Neural cell (in vitro differentiated cells): Measurements from ENCODE around the gene TMEM107. TPM values are rescaled to one million over a fixed set of nuclear protein-coding genes. Genes with fewer than 3 reads are reported as not detected.

ENCODE experiments used
- H2AFZ ChIP-seq: fragments of 200-600, 300-800 bp; sonication (generic), shearing (Covaris generic); 2 replicates; pipeline ENCODE4 v1.6.0; 2014; ENCODE audit warnings: low read depth, mild to moderate bottlenecking, antibody characterized with exemption, low read length, moderate library complexity
- H3F3A ChIP-seq: fragments of 200-600 bp; shearing (Covaris generic); 2 replicates; pipeline ENCODE4 v1.6.1; 2016; ENCODE audit warnings: mild to moderate bottlenecking, moderate library complexity, mixed read lengths, antibody characterized with exemption, low read length; ENCODE audit not compliant: insufficient read depth, poor library complexity, severe bottlenecking
- H3K27ac ChIP-seq: fragments of 200-600, 300-800 bp; sonication (generic), shearing (Covaris generic); 2 replicates; pipeline ENCODE4 v1.5.1; 2014; ENCODE audit warnings: mild to moderate bottlenecking, low read length, moderate library complexity
- H3K27me3 ChIP-seq: fragments of 300-800, 200-600 bp; sonication (generic), shearing (Covaris generic); 2 replicates; pipeline ENCODE4 v1.6.0; 2014; ENCODE audit warnings: mild to moderate bottlenecking, low read depth, low read length, moderate library complexity; ENCODE audit not compliant: insufficient read depth
- H3K36me3 ChIP-seq: fragments of 300-800, 200-600 bp; sonication (generic), shearing (Covaris generic); 2 replicates; pipeline ENCODE4 v1.5.1; 2014; ENCODE audit warnings: mild to moderate bottlenecking, antibody characterized with exemption, low read length, moderate library complexity; ENCODE audit not compliant: insufficient read depth
- H3K4me2 ChIP-seq: fragments of 300-800, 200-600 bp; sonication (generic), shearing (Covaris generic); 2 replicates; pipeline ENCODE4 v1.6.0; 2014; ENCODE audit warnings: mild to moderate bottlenecking, low read length
- H3K4me3 ChIP-seq: fragments of 300-800, 200-600 bp; sonication (generic), shearing (Covaris generic); 2 replicates; pipeline ENCODE4 v1.5.1; 2014; ENCODE audit warnings: mild to moderate bottlenecking, low read length, moderate library complexity
- H3K79me2 ChIP-seq: fragments of 200-600 bp; shearing (Covaris generic); replicated peaks from 2 replicates; pipeline ENCODE4 v1.6.0; 2014; ENCODE audit warnings: mild to moderate bottlenecking, low read length, moderate library complexity; ENCODE audit not compliant: insufficient read depth
- H3K9ac ChIP-seq: fragments of 300-800, 200-600 bp; sonication (generic), shearing (Covaris generic); 2 replicates; pipeline ENCODE4 v1.6.1; 2016; ENCODE audit warnings: mild to moderate bottlenecking, low read length, mixed read lengths
- H3K9me2 ChIP-seq: fragments of 200-600 bp; shearing (Covaris generic); 2 replicates; pipeline ENCODE4 v1.6.1; 2016; ENCODE audit warnings: mild to moderate bottlenecking, low read length, mixed read lengths; ENCODE audit not compliant: insufficient read depth
- H3K9me3 ChIP-seq: fragments of 200-600, 300-800 bp; sonication (generic), shearing (Covaris generic); 2 replicates; pipeline ENCODE4 v1.6.1; 2016; ENCODE audit warnings: mild to moderate bottlenecking, mixed run types, low read length, moderate library complexity, mixed read lengths
- H4K20me1 ChIP-seq: fragments of 200-600 bp; shearing (Covaris generic); 2 replicates; pipeline ENCODE4 v1.6.1; 2016; ENCODE audit warnings: mild to moderate bottlenecking, mixed run types; ENCODE audit not compliant: insufficient read depth
- CTCF ChIP-seq: fragments of 450-650 bp; IDR thresholded peaks from 2 replicates; pipeline ENCODE4 v1.5.1; 2014; ENCODE audit warnings: antibody characterized with exemption, mild to moderate bottlenecking, moderate library complexity; ENCODE audit not compliant: poor library complexity, severe bottlenecking
- EP300 ChIP-seq: fragments of 450-650 bp; conservative IDR thresholded peaks from 2 replicates; pipeline ENCODE4 v1.6.1; 2014; ENCODE audit warnings: antibody characterized with exemption, mild to moderate bottlenecking, moderate library complexity; ENCODE audit not compliant: poor library complexity, severe bottlenecking
- EZH2 ChIP-seq: fragments of 200-600, 300-800 bp; shearing (Covaris generic), sonication (generic); IDR thresholded peaks from 2 replicates; pipeline ENCODE4 v1.6.1; 2014; ENCODE audit warnings: antibody characterized with exemption, low read length, borderline replicate concordance, mild to moderate bottlenecking; ENCODE audit not compliant: insufficient read depth, poor library complexity, severe bottlenecking
- MXI1 ChIP-seq: fragments of 450-650 bp; conservative IDR thresholded peaks from 2 replicates; pipeline ENCODE4 v1.6.1; 2014; ENCODE audit warnings: antibody characterized with exemption, mild to moderate bottlenecking; ENCODE audit not compliant: poor library complexity, severe bottlenecking
- POLR2AphosphoS5 ChIP-seq: IDR thresholded peaks from 2 replicates; pipeline ENCODE4 v1.6.1; 2012
- RAD21 ChIP-seq: fragments of 450-650 bp; conservative IDR thresholded peaks from 2 replicates; pipeline ENCODE4 v1.6.1; 2014; ENCODE audit warnings: antibody characterized with exemption, mild to moderate bottlenecking, moderate library complexity
- REST ChIP-seq: IDR thresholded peaks from 2 replicates; pipeline ENCODE4 v1.6.1; 2012; ENCODE audit warnings: borderline replicate concordance
- SMC3 ChIP-seq: fragments of 450-650 bp; conservative IDR thresholded peaks from 2 replicates; pipeline ENCODE4 v1.6.1; 2014; ENCODE audit warnings: antibody characterized with exemption, mild to moderate bottlenecking, moderate library complexity; ENCODE audit not compliant: poor library complexity
- TAF1 ChIP-seq: IDR thresholded peaks from 2 replicates; pipeline ENCODE4 v1.6.1; 2012; ENCODE audit warnings: low read depth
- polyA plus RNA-seq: library from polyadenylated mRNA; depleted of rRNA; stranded (reverse); fragments of >200 nt; gene quantifications from 2 replicates; pipeline ENCODE4 v1.2.3, GENCODE V29; 2014

The TMEM107 gene
- polyA plus RNA-seq, 1 donor from 2014 or later: 31.7 TPM

GRCh38 chr17:8155231-8155995 lies 20.8 kb downstream of the TMEM107 start:
- H3K27ac ChIP-seq: peak overlapping the region; percentile 75
- peak overlapping the region; percentile 52 for H3K4me2 ChIP-seq

GRCh38 chr17:8154608-8155155 lies 21.5 kb downstream of the TMEM107 start:
- peaks cover 10% of the 10 kb centered on the region for H3K79me2 ChIP-seq
- H3K36me3 ChIP-seq: no peaks in the 10 kb centered on the region
- peak overlapping the region; percentile 55 for H3K4me3 ChIP-seq
- no peak overlapping the region for H2AFZ ChIP-seq
- H4K20me1 ChIP-seq: peaks cover 2% of the 10 kb centered on the region
- H3K9me2 ChIP-seq: no peaks in the 10 kb centered on the region
- TF ChIP-seq REST: no peak
- TF ChIP-seq MXI1: no peak
- no peak for TF ChIP-seq TAF1
- no peak for TF ChIP-seq EP300
- no peak for TF ChIP-seq CTCF
- TF ChIP-seq EZH2: no peak
- TF ChIP-seq RAD21: no peak
- TF ChIP-seq SMC3: no peak
- no peak for TF ChIP-seq POLR2AphosphoS5
- peak overlapping the region; percentile 95 for H3K27ac ChIP-seq
- H3K9me3 ChIP-seq: no peaks in the 10 kb centered on the region
- no peak overlapping the region for H3K4me2 ChIP-seq
- peaks cover 6% of the 10 kb centered on the region for H3F3A ChIP-seq
- no peaks in the 10 kb centered on the region for H3K27me3 ChIP-seq
- H3K9ac ChIP-seq: peak overlapping the region; percentile 95

More at GRCh38 chr17:8155231-8155995, 20.8 kb downstream of the TMEM107 start:
- H3K36me3 ChIP-seq: no peaks in the 10 kb centered on the region
- TF ChIP-seq EZH2: no peak
- no peak for TF ChIP-seq CTCF
- TF ChIP-seq RAD21: no peak
- no peak for TF ChIP-seq POLR2AphosphoS5
- no peak overlapping the region for H2AFZ ChIP-seq
- peak overlapping the region; percentile 67 for H3K9ac ChIP-seq
- H3F3A ChIP-seq: peaks cover 6% of the 10 kb centered on the region
- H3K9me2 ChIP-seq: no peaks in the 10 kb centered on the region
- no peaks in the 10 kb centered on the region for H3K9me3 ChIP-seq
- peaks cover 17% of the 10 kb centered on the region for H3K79me2 ChIP-seq
- H3K27me3 ChIP-seq: no peaks in the 10 kb centered on the region
- H4K20me1 ChIP-seq: peaks cover 7% of the 10 kb centered on the region
- peak overlapping the region; percentile 67 for H3K4me3 ChIP-seq
